ENCODE data around the gene WDR91.

DNA sequence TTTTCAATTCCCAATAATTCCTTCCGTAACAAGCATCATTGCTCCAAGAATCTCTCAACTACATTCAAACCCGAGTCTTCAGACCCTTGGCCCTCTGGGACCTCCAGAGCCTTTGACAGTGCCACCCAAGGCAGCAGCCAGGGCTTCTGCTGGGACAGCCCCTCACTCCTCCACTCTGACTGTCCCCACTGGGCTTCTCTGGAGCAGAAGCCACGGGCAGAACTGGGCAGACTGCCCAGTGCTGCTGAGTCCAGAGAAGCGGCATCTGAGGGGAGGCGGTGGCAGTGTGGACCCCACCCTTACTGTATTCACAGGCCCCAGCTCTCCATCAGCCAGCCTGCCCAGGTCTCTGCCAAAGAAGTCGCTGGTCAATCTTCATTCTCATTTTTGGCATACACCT lies 49.7 kb downstream of the WDR91 start:
- no peak for TF ChIP-seq POLR2A (IDR thresholded peaks at IDR 0.05)
- TF ChIP-seq, protein P1, sequence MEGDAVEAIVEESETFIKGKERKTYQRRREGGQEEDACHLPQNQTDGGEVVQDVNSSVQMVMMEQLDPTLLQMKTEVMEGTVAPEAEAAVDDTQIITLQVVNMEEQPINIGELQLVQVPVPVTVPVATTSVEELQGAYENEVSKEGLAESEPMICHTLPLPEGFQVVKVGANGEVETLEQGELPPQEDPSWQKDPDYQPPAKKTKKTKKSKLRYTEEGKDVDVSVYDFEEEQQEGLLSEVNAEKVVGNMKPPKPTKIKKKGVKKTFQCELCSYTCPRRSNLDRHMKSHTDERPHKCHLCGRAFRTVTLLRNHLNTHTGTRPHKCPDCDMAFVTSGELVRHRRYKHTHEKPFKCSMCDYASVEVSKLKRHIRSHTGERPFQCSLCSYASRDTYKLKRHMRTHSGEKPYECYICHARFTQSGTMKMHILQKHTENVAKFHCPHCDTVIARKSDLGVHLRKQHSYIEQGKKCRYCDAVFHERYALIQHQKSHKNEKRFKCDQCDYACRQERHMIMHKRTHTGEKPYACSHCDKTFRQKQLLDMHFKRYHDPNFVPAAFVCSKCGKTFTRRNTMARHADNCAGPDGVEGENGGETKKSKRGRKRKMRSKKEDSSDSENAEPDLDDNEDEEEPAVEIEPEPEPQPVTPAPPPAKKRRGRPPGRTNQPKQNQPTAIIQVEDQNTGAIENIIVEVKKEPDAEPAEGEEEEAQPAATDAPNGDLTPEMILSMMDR (IDR thresholded peaks at IDR 0.05), result no peak

Data from heart left ventricle (tissue), 13 donors.